Keratinocyte (primary cell): ENCODE data around the gene ARHGEF28. TPM values are rescaled to one million over a fixed set of nuclear protein-coding genes. Genes with fewer than 3 reads are reported as not detected.

Source experiments
- DNase-seq: peaks from one replicate; pipeline ENCODE4 v3.0.0-alpha.2; 2011; ENCODE audit warnings: low read depth, missing footprints, low spot score
- FAIRE-seq: peaks from 2 replicates; lab custom pipeline; 2011; peaks lifted over from hg19 to GRCh38; lab: Jason Lieb, UNC
- H2AFZ ChIP-seq: 2 replicates; pipeline ENCODE4 v1.6.0; 2012; ENCODE audit warnings: low read length, control low read depth, inconsistent platforms; ENCODE audit not compliant: control insufficient read depth
- H3K27ac ChIP-seq: 2 replicates; pipeline ENCODE4 v1.5.1; 2011; ENCODE audit warnings: low read length; ENCODE audit not compliant: control insufficient read depth, insufficient read depth
- H3K27me3 ChIP-seq: 3 replicates; pipeline ENCODE4 v1.6.0; 2011; ENCODE audit warnings: low read length; ENCODE audit not compliant: control insufficient read depth, insufficient read depth; ENCODE audit errors: extremely low read depth
- H3K36me3 ChIP-seq, 2 experiments: 2 replicates in 1 of 2; 3 replicates in 1 of 2; pipeline ENCODE4 v1.5.1; 2011; ENCODE audit warnings: low read length in 2 of 2, mild to moderate bottlenecking in 1 of 2; ENCODE audit not compliant: control insufficient read depth in 2 of 2, insufficient read depth in 2 of 2; ENCODE audit errors: extremely low read depth in 1 of 2
- H3K4me1 ChIP-seq: 3 replicates; pipeline ENCODE4 v1.5.1; 2011; ENCODE audit warnings: low read length; ENCODE audit not compliant: control insufficient read depth, insufficient read depth; ENCODE audit errors: extremely low read depth
- H3K4me2 ChIP-seq: 3 replicates; pipeline ENCODE4 v1.6.0; 2011; ENCODE audit warnings: low read depth, low read length; ENCODE audit not compliant: control insufficient read depth, insufficient read depth; ENCODE audit errors: extremely low read depth
- H3K4me3 ChIP-seq, 3 experiments: fragments of 200-600 bp in 1 of 3; sonication (generic) in 1 of 3; 2 replicates in 2 of 3; 3 replicates in 1 of 3; pipeline ENCODE4 v1.5.1; 2011 to 2016; ENCODE audit warnings: low read length in 3 of 3, mild to moderate bottlenecking in 3 of 3, control low read depth in 2 of 3, inconsistent platforms in 1 of 3, low read depth in 1 of 3, mixed read lengths in 1 of 3, mixed run types in 1 of 3, moderate library complexity in 1 of 3; ENCODE audit not compliant: control insufficient read depth in 2 of 3, insufficient read depth in 2 of 3; ENCODE audit errors: extremely low read depth in 1 of 3
- H3K79me2 ChIP-seq: 2 replicates; pipeline ENCODE4 v1.6.0; 2012; ENCODE audit warnings: low read length; ENCODE audit not compliant: control insufficient read depth, insufficient read depth
- H3K9ac ChIP-seq: 3 replicates; pipeline ENCODE4 v1.6.0; 2011; ENCODE audit warnings: low read length; ENCODE audit not compliant: control insufficient read depth, insufficient read depth; ENCODE audit errors: extremely low read depth
- H3K9me1 ChIP-seq: 3 replicates; pipeline ENCODE4 v1.6.0; 2011; ENCODE audit warnings: low read length; ENCODE audit not compliant: control insufficient read depth, insufficient read depth; ENCODE audit errors: extremely low read depth
- H3K9me3 ChIP-seq: 2 replicates; pipeline ENCODE4 v1.5.1; 2012; ENCODE audit warnings: low read depth, low read length; ENCODE audit not compliant: control insufficient read depth
- H4K20me1 ChIP-seq: 3 replicates; pipeline ENCODE4 v1.6.0; 2011; ENCODE audit warnings: low read length; ENCODE audit not compliant: control insufficient read depth, insufficient read depth; ENCODE audit errors: extremely low read depth
- EZH2 ChIP-seq: IDR thresholded peaks from one replicate; pipeline ENCODE4 v1.6.1; 2012; ENCODE audit warnings: inconsistent platforms, mild to moderate bottlenecking, low read length, moderate library complexity
- dilution Hi-C: fragments of 300-500 bp; cut with MboI; formaldehyde crosslinking; loops from one replicate; pipeline ENCODE4 v1.7.0; 2020; ENCODE audit warnings: low sequenced_read_pairs; ENCODE audit not compliant: extremely low pct_ligation_motif_present
- polyA plus RNA-seq, 5 experiments: library from polyadenylated mRNA; depleted of rRNA in 3 of 5; stranded (reverse) in 3 of 5; stranded (forward) in 1 of 5; unstranded in 1 of 5; fragments of >200 nt; gene quantifications; 1 replicate in 1 of 5; 2 replicates in 3 of 5; 3 replicates in 1 of 5; pipeline versions ENCODE4 v1.2.1 to v1.2.3, GENCODE V29; 2011 to 2012; ENCODE audit warnings: missing spikeins in 2 of 5, low read depth in 1 of 5, low replicate concordance in 1 of 5
- TF ChIP-seq, protein P1 (sequence below), 3 experiments: IDR thresholded peaks in 1 of 3; conservative IDR thresholded peaks in 1 of 3; optimal IDR thresholded peaks in 1 of 3; 2 replicates in 2 of 3; 3 replicates in 1 of 3; pipeline versions ENCODE3 to v1.5.1; 2011; ENCODE audit warnings: low read length in 3 of 3, mild to moderate bottlenecking in 3 of 3, moderate library complexity in 2 of 3, control low read depth in 1 of 3, inconsistent platforms in 1 of 3; ENCODE audit not compliant: insufficient read depth in 2 of 3; ENCODE audit errors: extremely low read depth in 1 of 3

The ARHGEF28 gene
- polyA plus RNA-seq, 1 donor (not counting 4 experiments of a cell fraction or from before 2014, with no cell fraction given), result 31.6 TPM

DNA sequence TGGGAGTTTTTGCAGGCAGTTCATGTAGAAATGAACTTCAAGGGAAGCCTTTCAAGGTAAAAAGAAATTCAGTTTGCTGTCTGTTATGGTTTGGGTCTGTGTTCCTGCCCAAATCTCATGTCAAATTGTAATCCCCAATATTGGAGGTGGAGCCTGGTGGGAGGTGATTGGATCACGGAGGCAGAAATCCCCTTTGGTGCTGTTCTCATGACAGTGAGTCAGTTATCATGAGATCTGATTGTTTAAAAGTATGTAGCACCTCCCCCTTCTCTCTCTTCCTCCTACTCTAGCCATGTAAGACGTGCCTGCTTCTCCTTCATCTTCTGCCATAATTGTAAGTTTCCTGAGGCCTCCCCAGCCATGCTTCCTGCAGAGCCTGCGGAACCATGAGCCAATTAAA lies 341.4 kb downstream of the ARHGEF28 start:
- no peak for TF ChIP-seq EZH2
- TF ChIP-seq, protein P1, sequence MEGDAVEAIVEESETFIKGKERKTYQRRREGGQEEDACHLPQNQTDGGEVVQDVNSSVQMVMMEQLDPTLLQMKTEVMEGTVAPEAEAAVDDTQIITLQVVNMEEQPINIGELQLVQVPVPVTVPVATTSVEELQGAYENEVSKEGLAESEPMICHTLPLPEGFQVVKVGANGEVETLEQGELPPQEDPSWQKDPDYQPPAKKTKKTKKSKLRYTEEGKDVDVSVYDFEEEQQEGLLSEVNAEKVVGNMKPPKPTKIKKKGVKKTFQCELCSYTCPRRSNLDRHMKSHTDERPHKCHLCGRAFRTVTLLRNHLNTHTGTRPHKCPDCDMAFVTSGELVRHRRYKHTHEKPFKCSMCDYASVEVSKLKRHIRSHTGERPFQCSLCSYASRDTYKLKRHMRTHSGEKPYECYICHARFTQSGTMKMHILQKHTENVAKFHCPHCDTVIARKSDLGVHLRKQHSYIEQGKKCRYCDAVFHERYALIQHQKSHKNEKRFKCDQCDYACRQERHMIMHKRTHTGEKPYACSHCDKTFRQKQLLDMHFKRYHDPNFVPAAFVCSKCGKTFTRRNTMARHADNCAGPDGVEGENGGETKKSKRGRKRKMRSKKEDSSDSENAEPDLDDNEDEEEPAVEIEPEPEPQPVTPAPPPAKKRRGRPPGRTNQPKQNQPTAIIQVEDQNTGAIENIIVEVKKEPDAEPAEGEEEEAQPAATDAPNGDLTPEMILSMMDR (optimal IDR thresholded peaks at IDR 0.05 in 1 of 3, IDR thresholded peaks at IDR 0.05 in 1 of 3, conservative IDR thresholded peaks at IDR 0.05 in 1 of 3; ENCODE audit: extremely low read depth in 1 of 3, insufficient read depth in 2 of 3, low read length in 3 of 3), result no peak

DNA sequence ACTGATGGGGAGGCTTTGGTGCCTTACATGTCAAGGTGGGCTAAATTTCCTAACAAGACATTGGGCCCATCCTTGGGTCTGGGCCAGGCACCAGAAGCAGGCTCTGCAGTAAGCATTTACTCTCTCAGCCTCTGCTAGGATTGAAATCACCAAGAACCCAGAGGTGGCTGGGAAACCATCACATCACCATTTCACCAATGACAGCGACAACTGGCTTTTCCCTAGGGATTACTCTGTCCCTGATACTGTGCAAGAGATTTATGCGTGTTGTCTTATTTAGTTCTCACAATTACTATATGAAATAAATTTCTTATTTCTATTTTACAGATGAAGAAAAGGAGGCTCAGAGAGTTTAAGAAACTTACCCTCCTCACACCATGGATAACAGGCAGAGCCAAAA lies 342.2 kb downstream of the ARHGEF28 start:
- no peak overlapping the region for H3K4me2 ChIP-seq
- no peak overlapping the region for H3K4me3 ChIP-seq
- no peak overlapping the region for H3K27ac ChIP-seq
- no peaks in the 10 kb centered on the region for H3K79me2 ChIP-seq
- no peaks in the 10 kb centered on the region for H3K4me1 ChIP-seq
- H3K9me1 ChIP-seq, result no peaks in the 10 kb centered on the region
- peaks cover 3% of the 10 kb centered on the region for H3K9me3 ChIP-seq
- H3K27me3 ChIP-seq, result no peaks in the 10 kb centered on the region
- no peaks in the 10 kb centered on the region for H3K36me3 ChIP-seq
- DNase-seq, result no peak
- FAIRE-seq, result no peak
- dilution Hi-C loops, result no loop called here
- no peak overlapping the region for H2AFZ ChIP-seq
- H3K9ac ChIP-seq, result no peak overlapping the region
- H4K20me1 ChIP-seq, result no peaks in the 10 kb centered on the region
- TF ChIP-seq, protein P1 (optimal IDR thresholded peaks at IDR 0.05 in 1 of 3, IDR thresholded peaks at IDR 0.05 in 1 of 3, conservative IDR thresholded peaks at IDR 0.05 in 1 of 3; ENCODE audit: extremely low read depth in 1 of 3, insufficient read depth in 2 of 3, low read length in 3 of 3), result no peak
- TF ChIP-seq EZH2, result no peak

More for the DNA sequence above, 341.4 kb downstream of the ARHGEF28 start:
- H3K9me1 ChIP-seq, result no peaks in the 10 kb centered on the region
- no peaks in the 10 kb centered on the region for H3K4me1 ChIP-seq
- H3K79me2 ChIP-seq, result no peaks in the 10 kb centered on the region
- H3K4me3 ChIP-seq, result no peak overlapping the region
- dilution Hi-C loops, result no loop called here
- FAIRE-seq (no peak), DNase-seq (no peak)
- no peak overlapping the region for H3K27ac ChIP-seq
- no peaks in the 10 kb centered on the region for H4K20me1 ChIP-seq
- H3K36me3 ChIP-seq, result no peaks in the 10 kb centered on the region
- no peak overlapping the region for H2AFZ ChIP-seq
- H3K4me2 ChIP-seq, result no peak overlapping the region
- H3K9me3 ChIP-seq, result peaks cover 3% of the 10 kb centered on the region
- no peaks in the 10 kb centered on the region for H3K27me3 ChIP-seq
- H3K9ac ChIP-seq, result no peak overlapping the region
